Measurements from ENCODE around the gene TRIM7.
A peak's percentile ranks its signal among the peaks of the same experiment; 100 is the strongest.
"Not testable (repeated sequence)": the region's sequence is repeated elsewhere in the genome, so short reads cannot be mapped to it uniquely, and the experiment has no call there.

The TRIM7 gene

GRCh38 chr5:181233088-181233800 lies 28.2 kb upstream of the TRIM7 start:
- no peak for DNase-seq (ENCODE audit: low spot score)

DNA sequence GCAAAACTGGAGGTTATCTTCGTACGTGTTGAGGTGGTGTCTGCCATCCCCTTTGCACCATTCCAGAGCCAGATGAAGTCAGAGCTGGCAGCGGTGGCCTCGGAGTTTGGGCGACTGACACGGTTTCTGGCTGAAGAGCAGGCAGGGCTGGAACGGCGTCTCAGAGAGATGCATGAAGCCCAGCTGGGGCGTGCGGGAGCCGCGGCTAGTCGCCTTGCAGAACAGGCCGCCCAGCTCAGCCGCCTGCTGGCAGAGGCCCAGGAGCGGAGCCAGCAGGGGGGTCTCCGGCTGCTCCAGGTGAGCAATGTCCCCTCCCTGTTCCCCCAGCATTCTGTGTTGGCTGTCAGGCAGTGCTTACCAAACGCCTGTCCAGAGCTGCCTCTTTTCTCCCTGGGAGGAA lies 27.6 kb upstream of the TRIM7 start:
- DNase-seq (ENCODE audit: low spot score), result no peak

DNA sequence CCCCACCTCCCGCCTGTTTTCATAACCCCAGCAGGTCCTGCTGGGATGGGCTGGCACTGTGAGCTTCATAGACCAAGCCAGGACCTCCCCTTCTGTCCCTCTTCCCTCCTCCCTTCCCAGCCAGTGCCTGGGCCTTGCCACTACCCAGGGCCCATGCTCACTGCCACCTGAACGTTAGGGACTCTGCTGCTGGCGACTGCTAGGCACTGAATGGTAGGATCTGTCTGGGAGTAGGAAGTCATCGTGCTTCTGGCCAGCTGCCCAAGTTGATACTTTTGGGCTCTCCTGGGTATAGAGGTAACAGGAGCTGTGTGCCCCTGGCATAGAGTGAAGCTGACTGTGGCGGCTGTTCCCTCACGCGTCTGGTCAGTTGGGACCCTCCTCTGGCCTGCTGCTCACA lies 26.4 kb upstream of the TRIM7 start:
- DNase-seq (ENCODE audit: low spot score), result no peak

- DNase-seq (ENCODE audit: low spot score), result peak; percentile 47
Observed at GRCh38 chr5:181230551-181230950, 25.6 kb upstream of the TRIM7 start.

- no peak for DNase-seq (ENCODE audit: low spot score)
Observed at GRCh38 chr5:181229996-181230395, 25.0 kb upstream of the TRIM7 start.

GRCh38 chr5:181224390-181225229 lies 19.6 kb upstream of the TRIM7 start:
- DNase-seq (ENCODE audit: low spot score), result no peak

GRCh38 chr5:181223729-181224389 lies 18.9 kb upstream of the TRIM7 start:
- peak; percentile 71 for DNase-seq (ENCODE audit: low spot score)

- peak; percentile 99 for DNase-seq (ENCODE audit: low spot score)
Observed at GRCh38 chr5:181223058-181223728, 18.2 kb upstream of the TRIM7 start, which contains the start of gene TRIM41. Gene TRIM41, plus strand, starts transcription at chr5:181223281. Its CDS starts 719 bp downstream, at chr5:181224000.

DNA sequence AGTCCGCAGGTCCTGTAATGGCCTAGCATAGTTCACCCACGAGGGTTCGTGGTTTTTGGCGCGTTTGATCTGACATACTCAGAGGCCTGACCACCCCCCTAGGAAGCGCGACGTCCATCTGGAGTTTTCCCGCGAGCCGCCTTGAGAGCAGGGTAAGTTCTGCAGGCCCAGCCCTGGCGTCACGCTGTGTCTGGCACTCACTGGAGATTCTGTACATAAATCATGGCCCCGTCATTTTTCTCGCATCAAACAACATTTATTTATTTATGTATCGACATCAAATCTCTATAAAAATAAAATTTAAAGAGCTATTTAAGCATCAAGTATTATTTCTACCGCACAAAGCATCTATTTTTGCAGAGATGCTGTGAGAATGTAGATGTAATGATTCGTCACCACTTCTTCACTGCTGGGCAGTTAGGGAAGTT lies 17.6 kb upstream of the TRIM7 start:
- DNase-seq (ENCODE audit: low spot score), result no peak

DNA sequence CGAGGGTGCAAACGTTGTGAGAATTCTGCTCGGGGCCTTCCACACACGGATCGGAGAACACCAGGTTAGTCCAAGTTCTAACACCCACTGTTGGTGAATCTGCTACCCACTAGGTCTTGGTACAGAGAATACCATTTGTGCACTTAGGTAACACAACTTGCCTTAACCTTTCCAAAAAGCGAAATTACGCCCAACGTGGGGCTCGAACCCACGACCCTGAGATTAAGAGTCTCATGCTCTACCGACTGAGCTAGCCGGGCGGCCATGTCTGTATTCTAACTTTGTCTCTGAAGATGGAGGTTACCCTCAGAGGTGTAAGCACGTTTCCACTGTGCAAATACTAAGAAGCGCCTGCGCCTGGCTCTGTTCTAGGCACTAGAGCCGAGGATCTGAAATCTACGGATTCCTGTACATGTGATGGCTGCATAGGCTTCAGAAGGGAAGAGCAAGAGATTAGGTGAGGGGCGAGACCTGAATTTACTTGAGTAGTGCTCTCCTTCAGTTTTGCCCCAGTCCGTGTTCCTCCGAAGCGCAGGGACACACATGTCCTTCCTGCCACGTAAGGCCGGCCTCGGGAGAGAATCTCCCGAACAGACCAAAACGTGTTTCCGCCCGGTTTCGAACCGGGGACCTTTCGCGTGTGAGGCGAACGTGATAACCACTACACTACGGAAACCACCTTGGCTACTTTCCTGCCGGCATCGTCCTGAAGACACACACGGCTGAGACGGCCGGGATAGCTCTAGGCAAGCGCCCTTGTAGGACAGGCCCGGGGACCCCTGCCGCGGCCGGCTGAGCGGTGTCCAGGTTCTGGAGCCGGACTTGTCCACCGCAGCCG lies 17.0 kb upstream of the TRIM7 start:
- DNase-seq (ENCODE audit: low spot score), result peak; percentile 97

- no peak for DNase-seq (ENCODE audit: low spot score)
Observed at GRCh38 chr5:181221105-181221791, 16.3 kb upstream of the TRIM7 start.

- DNase-seq (ENCODE audit: low spot score), result no peak
Observed at GRCh38 chr5:181220178-181220515, 15.2 kb upstream of the TRIM7 start.

DNA sequence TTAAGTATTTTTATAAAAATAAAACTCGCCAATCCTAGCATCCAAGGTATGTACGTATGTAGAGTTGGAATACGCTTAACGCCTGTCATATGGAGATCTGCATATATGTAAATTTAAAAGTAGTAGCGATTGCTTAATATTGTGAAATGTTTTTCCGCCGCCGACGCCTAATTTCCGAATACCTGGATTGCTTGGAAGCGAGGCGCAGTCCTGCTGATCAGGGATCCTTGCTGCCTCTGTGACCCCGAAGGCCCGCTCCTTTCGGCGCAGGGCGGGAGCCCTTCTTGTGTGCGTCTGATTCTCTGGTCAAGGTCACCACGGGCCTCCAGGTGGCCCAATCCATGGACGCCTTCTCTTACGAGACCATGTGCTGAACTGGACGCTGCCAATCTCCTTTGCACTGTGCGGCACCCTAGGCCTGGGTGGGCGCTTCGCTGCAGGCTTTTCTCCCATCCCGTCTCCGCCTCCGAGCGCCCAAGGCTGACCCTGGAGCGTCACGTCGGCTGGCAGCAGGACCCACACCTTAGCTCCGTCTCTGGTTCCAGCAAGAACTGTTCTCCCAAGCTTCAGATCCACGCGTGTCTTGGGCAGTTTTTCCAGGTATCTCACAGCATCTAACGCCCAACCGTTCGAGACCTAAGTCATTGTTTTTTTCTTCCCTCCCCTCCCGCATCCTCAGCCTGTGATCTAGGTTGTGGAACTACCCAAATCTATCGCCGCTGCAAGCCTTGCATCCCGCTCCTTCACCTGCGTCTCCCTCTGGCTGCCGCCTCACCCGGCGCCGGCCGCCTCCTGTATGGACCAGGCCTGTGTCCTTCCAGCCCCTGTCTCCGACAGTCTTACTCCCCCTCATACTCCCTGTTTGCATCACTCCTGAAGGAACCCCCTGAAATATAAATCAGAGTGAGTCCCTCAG lies 14.5 kb upstream of the TRIM7 start:
- DNase-seq (ENCODE audit: low spot score), result no peak

DNA sequence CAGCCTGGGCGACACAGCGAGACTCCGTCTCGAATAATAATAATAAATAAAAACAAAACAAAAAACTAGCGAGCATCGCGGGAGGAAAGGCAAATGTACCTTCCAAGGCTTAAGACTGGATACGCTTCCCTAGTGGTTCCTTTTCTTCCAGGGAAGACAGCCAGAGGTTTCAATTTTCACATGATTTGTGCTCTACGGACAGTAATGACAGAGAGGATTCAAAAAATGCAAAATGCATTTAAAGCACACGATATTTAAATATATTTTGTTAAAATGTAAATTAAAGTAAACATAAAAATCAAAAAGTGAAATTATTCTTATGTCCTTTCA lies 13.8 kb upstream of the TRIM7 start:
- no peak for DNase-seq (ENCODE audit: low spot score)

DNA sequence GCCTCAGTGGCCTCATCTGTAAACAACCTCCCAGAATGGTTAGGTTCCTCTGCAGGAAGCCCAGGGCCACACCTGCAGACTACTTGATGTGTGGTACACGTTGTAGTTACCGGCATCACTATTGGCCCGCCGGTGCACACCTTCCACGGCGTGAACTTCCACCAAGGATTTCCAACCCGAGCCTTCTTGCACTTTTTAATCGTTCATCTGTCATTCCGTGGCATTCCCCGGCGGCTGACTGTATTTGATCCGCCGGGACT lies 12.7 kb upstream of the TRIM7 start:
- DNase-seq (ENCODE audit: low spot score), result peak; percentile 74

- peak; percentile 77 for DNase-seq (ENCODE audit: low spot score)
Observed at GRCh38 chr5:181217111-181217802, 12.3 kb upstream of the TRIM7 start.

DNA sequence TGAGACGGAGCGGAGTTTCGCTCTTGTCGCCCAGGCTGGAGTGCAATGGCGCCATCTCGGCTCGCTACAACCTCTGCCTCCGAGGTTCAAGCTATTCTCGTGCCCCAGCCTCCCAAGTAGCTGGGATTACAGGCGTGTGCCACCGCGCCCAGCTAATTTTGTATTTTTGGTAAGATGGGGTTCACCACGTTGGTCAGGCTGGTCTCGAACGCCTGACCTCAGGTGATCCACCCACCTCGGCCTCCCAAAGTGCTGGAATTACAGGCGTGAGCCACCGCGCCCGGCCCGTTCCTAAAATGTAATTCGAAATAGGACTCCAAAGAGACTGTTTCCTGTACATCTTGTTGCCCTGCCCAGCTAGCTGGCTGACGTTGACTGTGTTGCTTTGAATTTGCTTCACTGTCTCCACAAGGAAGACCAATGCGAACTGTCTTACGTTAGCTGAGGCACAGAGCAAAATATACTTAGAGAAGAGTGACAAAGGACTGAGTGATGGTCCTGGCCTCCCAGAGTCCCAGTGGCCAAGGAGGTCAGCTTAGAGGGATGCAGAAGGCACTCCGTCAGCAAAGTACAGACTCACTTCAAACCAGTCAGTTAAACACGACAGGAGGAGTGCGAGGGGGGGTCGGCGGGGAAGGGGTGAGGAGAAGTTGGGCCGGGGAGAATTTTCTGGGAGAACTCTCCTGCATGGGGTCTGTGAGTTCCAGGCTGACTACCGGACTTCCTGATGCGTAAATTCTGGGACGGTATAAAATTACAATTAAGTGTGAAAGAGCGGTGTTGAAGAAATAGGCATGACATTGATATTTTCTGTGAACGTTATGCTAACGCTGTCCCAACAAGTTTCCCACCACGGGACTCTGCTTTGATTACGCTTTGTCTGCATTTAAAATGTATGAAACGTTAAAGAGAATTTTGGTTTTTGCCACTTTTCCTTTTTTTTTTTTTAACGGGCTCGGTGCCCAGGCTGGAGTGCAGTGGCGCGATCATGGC lies 11.3 kb upstream of the TRIM7 start:
- DNase-seq (ENCODE audit: low spot score), result peak; percentile 82

- DNase-seq (ENCODE audit: low spot score), result not testable (repeated sequence)
Observed at GRCh38 chr5:181214249-181214648, 9.3 kb upstream of the TRIM7 start.
